ENCODE measurements around the gene ADAP1.

Gene ADAP1

GRCh38 chr7:976901-977325 lies 22.4 kb upstream of the ADAP1 start:
- TF ChIP-seq CTCF (IDR thresholded peaks at IDR 0.05; ENCODE audit: insufficient read depth, low read depth, low read length, missing control alignments): no peak
- H3K4me3 ChIP-seq (ENCODE audit: low read depth, low read length): no peak overlapping the region

DNA sequence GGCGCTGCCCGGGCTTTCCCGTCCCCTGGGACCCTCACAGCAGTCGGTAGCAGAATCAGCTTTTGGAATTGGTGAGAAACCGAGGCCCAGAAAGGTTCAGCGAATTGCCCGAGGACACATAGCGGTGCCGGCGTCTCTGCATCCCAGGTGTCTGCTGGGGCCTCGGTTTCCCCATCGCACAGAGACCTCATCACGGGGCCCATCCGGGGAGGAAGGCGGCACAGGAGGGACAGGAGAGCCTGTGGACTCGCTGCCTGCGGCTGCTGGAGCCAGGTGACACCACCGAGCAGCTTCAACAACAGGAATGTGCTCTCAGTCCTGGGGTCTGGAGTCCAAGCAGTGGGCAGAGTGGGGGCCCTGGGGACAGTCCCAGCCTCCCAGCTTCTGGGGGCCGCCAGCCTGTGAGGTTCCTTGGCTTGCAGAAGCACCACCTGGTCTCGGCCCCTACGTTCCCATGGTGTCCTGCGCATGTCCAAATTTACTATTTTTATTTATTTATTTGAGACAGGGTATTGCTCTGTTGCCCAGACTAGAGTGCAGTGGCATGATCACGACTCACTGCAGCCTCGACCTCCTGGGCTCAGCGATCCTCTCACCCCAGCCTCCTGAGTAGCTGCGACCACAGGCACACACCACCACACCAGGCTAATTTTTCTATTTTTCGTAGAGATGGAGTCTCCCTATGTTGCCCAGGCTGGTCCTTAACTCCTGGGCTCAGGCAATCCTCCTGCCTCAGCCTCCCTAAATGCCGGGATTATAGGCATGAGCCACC lies 21.4 kb upstream of the ADAP1 start:
- DNase-seq (ENCODE audit: low read depth): no peak
- H3K4me3 ChIP-seq (ENCODE audit: low read depth, low read length): no peak overlapping the region
- no peak for TF ChIP-seq CTCF (IDR thresholded peaks at IDR 0.05; ENCODE audit: insufficient read depth, low read depth, low read length, missing control alignments)

More at GRCh38 chr7:976901-977325, 22.4 kb upstream of the ADAP1 start:
- DNase-seq (ENCODE audit: low read depth): no peak

GRCh38 chr7:974820-975681 lies 20.6 kb upstream of the ADAP1 start, which contains the start of gene COX19:
COX19 (minus strand) TSS chr7:975549; CDS start chr7:975509, 40 bp downstream.
- peak within 1 kb of the TSS; percentile 87 for H3K4me3 ChIP-seq (ENCODE audit: low read depth, low read length)
- TF ChIP-seq CTCF (IDR thresholded peaks at IDR 0.05; ENCODE audit: insufficient read depth, low read depth, low read length, missing control alignments): no peak
- peak; percentile 96 for DNase-seq (ENCODE audit: low read depth)

DNA sequence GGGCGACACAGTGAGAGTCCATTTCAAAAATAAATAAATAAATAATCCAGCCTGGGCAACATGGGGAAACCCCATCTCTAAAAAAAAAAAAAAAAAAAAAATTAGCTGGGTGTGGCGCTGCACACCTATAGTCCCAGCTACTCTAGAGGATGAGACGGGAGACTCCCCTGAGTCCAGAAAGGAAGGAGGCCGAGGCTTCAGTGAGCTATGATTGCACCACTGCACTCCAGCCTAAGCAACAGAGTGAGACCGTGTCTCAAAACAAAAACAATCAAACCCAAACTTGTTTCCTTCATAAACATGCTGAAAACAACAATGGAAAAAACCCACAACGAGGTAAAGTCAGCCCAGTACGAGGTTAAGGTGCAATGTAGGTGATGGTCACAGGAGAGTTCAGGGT lies 19.7 kb upstream of the ADAP1 start:
- no peak for TF ChIP-seq CTCF (IDR thresholded peaks at IDR 0.05; ENCODE audit: insufficient read depth, low read depth, low read length, missing control alignments)
- H3K4me3 ChIP-seq (ENCODE audit: low read depth, low read length): peak overlapping the region; percentile 87
- no peak for DNase-seq (ENCODE audit: low read depth)

GRCh38 chr7:973312-973711 lies 18.8 kb upstream of the ADAP1 start:
- no peak overlapping the region for H3K4me3 ChIP-seq (ENCODE audit: low read depth, low read length)
- no peak for DNase-seq (ENCODE audit: low read depth)
- TF ChIP-seq CTCF (IDR thresholded peaks at IDR 0.05; ENCODE audit: insufficient read depth, low read depth, low read length, missing control alignments): no peak

DNA sequence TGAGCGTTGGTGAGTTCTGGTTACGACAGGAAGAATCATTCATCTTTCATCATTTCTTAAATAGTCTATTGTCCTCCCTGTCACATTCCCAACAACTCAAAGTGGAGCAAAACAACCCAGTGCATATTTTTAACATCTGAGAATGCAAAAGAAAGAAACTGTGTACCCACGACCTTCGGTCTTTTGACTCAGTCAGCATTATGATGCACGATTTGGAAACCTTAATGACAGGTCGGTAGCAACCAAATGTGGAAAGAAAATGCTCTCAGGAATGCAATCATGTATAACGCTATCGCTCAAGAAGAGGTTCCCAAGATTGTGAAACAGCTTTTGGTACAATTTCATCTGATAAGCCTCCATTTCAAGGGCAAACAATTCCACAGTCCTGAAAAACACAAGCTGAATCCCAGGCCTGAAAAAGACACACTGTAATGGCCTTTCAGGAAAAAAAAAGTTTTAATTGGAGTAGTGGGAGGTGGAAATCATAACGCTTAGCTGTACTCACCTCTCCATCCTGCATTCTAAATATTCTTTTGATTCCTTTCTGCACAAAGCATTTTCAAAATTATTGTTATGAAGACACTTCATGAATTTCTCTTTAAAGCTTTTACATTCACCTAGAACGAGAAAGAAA lies 18.3 kb upstream of the ADAP1 start:
- DNase-seq (ENCODE audit: low read depth): no peak
- TF ChIP-seq CTCF (IDR thresholded peaks at IDR 0.05; ENCODE audit: insufficient read depth, low read depth, low read length, missing control alignments): no peak
- no peak overlapping the region for H3K4me3 ChIP-seq (ENCODE audit: low read depth, low read length)

Data from GM12865 (cell line).